H1 (cell line): ENCODE measurements around the gene RNF113B. TPM values are rescaled to one million over a fixed set of nuclear protein-coding genes. Genes with fewer than 3 reads are reported as not detected.

Experiments used
- CTCF ChIA-PET: fragments of 300-600 bp; sonication (Branson Sonifier 250); formaldehyde crosslinking; loops from one replicate; lab custom pipeline; 2021; ENCODE audit not compliant: partially characterized antibody; lab: Charles Lee
- POLR2A ChIA-PET: fragments of 300-600 bp; sonication (Branson Sonifier 250); formaldehyde crosslinking; loops from one replicate; lab custom pipeline; 2021; ENCODE audit warnings: inconsistent platforms; ENCODE audit not compliant: partially characterized antibody; lab: Charles Lee
- DNase-seq, 2 experiments: peaks; one replicate each; pipeline versions ENCODE4 v3.0.0 to v3.0.0-alpha.2; 2010 to 2022; ENCODE audit warnings: low spot score in 2 of 2, low read depth in 1 of 2, mixed read lengths in 1 of 2
- FAIRE-seq: peaks from 2 replicates; lab custom pipeline; 2011; peaks lifted over from hg19 to GRCh38; lab: Jason Lieb, UNC
- H2AFZ ChIP-seq: 2 replicates; pipeline ENCODE4 v1.8.1; 2012; ENCODE audit warnings: low read length, inconsistent platforms
- H2AK5ac ChIP-seq: 2 replicates; pipeline ENCODE4 v1.6.1; 2013; ENCODE audit warnings: low read depth, low read length
- H2BK120ac ChIP-seq: replicated peaks from 2 replicates; pipeline ENCODE3; 2013; ENCODE audit warnings: low read depth, low read length, inconsistent platforms
- H2BK12ac ChIP-seq: 2 replicates; pipeline ENCODE4 v1.6.1; 2013; ENCODE audit warnings: low read depth, low read length
- H2BK15ac ChIP-seq: 2 replicates; pipeline ENCODE4 v1.6.1; 2013; ENCODE audit warnings: low read length
- H2BK20ac ChIP-seq: 2 replicates; pipeline ENCODE4 v1.6.1; 2013; ENCODE audit warnings: low read length
- H2BK5ac ChIP-seq: 2 replicates; pipeline ENCODE4 v1.6.1; 2013; ENCODE audit warnings: low read depth, low read length
- H3K14ac ChIP-seq: 2 replicates; pipeline ENCODE4 v1.6.1; 2013; ENCODE audit warnings: inconsistent platforms; ENCODE audit not compliant: insufficient read length
- H3K18ac ChIP-seq: 2 replicates; pipeline ENCODE4 v1.6.1; 2013; ENCODE audit warnings: low read length; ENCODE audit errors: extremely low read depth
- H3K23ac ChIP-seq: 2 replicates; pipeline ENCODE4 v1.6.1; 2013; ENCODE audit warnings: inconsistent platforms; ENCODE audit not compliant: insufficient read length
- H3K23me2 ChIP-seq: 2 replicates; pipeline ENCODE4 v1.6.1; 2013; ENCODE audit warnings: low read depth, low read length
- H3K27ac ChIP-seq: 2 replicates; pipeline ENCODE4 v1.6.1; 2011; ENCODE audit warnings: low read depth, low read length, inconsistent platforms
- H3K27me3 ChIP-seq, 4 experiments: replicated peaks in 1 of 4; 1 replicate in 1 of 4; 2 replicates in 3 of 4; pipeline versions ENCODE4 v1.6.1 to v1.8.1; 2011 to 2013; ENCODE audit warnings: low read length in 3 of 4, mild to moderate bottlenecking in 3 of 4, inconsistent platforms in 2 of 4, mixed read lengths in 2 of 4, moderate library complexity in 1 of 4; ENCODE audit not compliant: control insufficient read depth in 3 of 4, insufficient read depth in 3 of 4; ENCODE audit errors: extremely low read depth in 1 of 4
- H3K36me3 ChIP-seq, 4 experiments: 2 replicates each; pipeline versions ENCODE4 v1.6.1 to v1.8.1; 2011 to 2013; ENCODE audit warnings: mild to moderate bottlenecking in 4 of 4, low read length in 3 of 4, moderate library complexity in 2 of 4, control low read depth in 1 of 4, inconsistent platforms in 1 of 4; ENCODE audit not compliant: insufficient read depth in 4 of 4, control insufficient read depth in 2 of 4
- H3K4ac ChIP-seq: replicated peaks from 2 replicates; pipeline ENCODE3; 2013; ENCODE audit warnings: low read length, low read depth, mixed read lengths, inconsistent platforms; ENCODE audit not compliant: insufficient read length
- H3K4me1 ChIP-seq, 4 experiments: replicated peaks in 1 of 4; 1 replicate in 1 of 4; 2 replicates in 3 of 4; pipeline versions ENCODE4 v1.6.1 to v1.8.1; 2011 to 2013; ENCODE audit warnings: low read length in 3 of 4, inconsistent platforms in 2 of 4, mixed read lengths in 1 of 4; ENCODE audit not compliant: insufficient read depth in 4 of 4, control insufficient read depth in 3 of 4
- H3K4me2 ChIP-seq, 2 experiments: 2 replicates each; pipeline versions ENCODE4 v1.6.1 to v1.8.1; 2011 to 2013; ENCODE audit warnings: low read depth in 2 of 2, low read length in 2 of 2, control low read depth in 1 of 2, inconsistent platforms in 1 of 2, mild to moderate bottlenecking in 1 of 2; ENCODE audit not compliant: insufficient read depth in 1 of 2
- H3K4me3 ChIP-seq, 4 experiments: fragments of 200-600, 300-600 bp in 1 of 4; sonication (generic), shearing (Covaris generic), sonication (Bioruptor Twin) in 1 of 4; 2 replicates each; pipeline versions ENCODE4 v1.5.1 to v1.8.1; 2011 to 2016; ENCODE audit warnings: low read length in 4 of 4, low read depth in 3 of 4, control low read depth in 2 of 4, inconsistent platforms in 2 of 4, mild to moderate bottlenecking in 2 of 4, mixed read lengths in 1 of 4, moderate library complexity in 1 of 4; ENCODE audit not compliant: insufficient read depth in 2 of 4; ENCODE audit errors: extremely low read depth in 1 of 4
- H3K56ac ChIP-seq: replicated peaks from 2 replicates; pipeline ENCODE3; 2013; ENCODE audit warnings: low read depth, mild to moderate bottlenecking, mixed read lengths, low read length, inconsistent platforms; ENCODE audit not compliant: insufficient read length
- H3K79me1 ChIP-seq: 2 replicates; pipeline ENCODE4 v1.6.1; 2013; ENCODE audit warnings: low read depth, low read length, control low read depth
- H3K79me2 ChIP-seq, 2 experiments: 2 replicates each; pipeline versions ENCODE4 v1.6.1 to v1.8.1; 2012 to 2013; ENCODE audit warnings: low read length in 2 of 2, mild to moderate bottlenecking in 2 of 2, inconsistent platforms in 1 of 2; ENCODE audit not compliant: insufficient read depth in 2 of 2, control insufficient read depth in 1 of 2
- H3K9ac ChIP-seq, 4 experiments: replicated peaks in 1 of 4; 1 replicate in 1 of 4; 2 replicates in 3 of 4; pipeline versions ENCODE4 v1.6.1 to v1.8.1; 2011 to 2013; ENCODE audit warnings: low read depth in 3 of 4, low read length in 3 of 4, control low read depth in 2 of 4, mild to moderate bottlenecking in 2 of 4, moderate library complexity in 2 of 4, inconsistent platforms in 1 of 4; ENCODE audit errors: extremely low read depth in 1 of 4
- H3K9me3 ChIP-seq, 2 experiments: 2 replicates each; pipeline versions ENCODE4 v1.6.1 to v1.8.1; 2012 to 2013; ENCODE audit warnings: mild to moderate bottlenecking in 2 of 2, moderate library complexity in 2 of 2, control low read depth in 1 of 2, inconsistent platforms in 1 of 2, low read depth in 1 of 2, low read length in 1 of 2, mixed read lengths in 1 of 2; ENCODE audit not compliant: insufficient read depth in 2 of 2
- H4K20me1 ChIP-seq, 2 experiments: replicated peaks in 1 of 2; 2 replicates each; pipeline versions ENCODE3 to v1.8.1; 2011 to 2013; ENCODE audit warnings: inconsistent platforms in 2 of 2, low read length in 2 of 2, mild to moderate bottlenecking in 1 of 2; ENCODE audit not compliant: insufficient read depth in 2 of 2, control insufficient read depth in 1 of 2
- H4K5ac ChIP-seq: 2 replicates; pipeline ENCODE4 v1.6.1; 2013; ENCODE audit warnings: low read length, low read depth, mixed read lengths, inconsistent platforms; ENCODE audit not compliant: insufficient read length
- H4K8ac ChIP-seq: 2 replicates; pipeline ENCODE4 v1.8.0; 2013; ENCODE audit warnings: mild to moderate bottlenecking, moderate library complexity, low read length, inconsistent platforms; ENCODE audit not compliant: insufficient read depth; ENCODE audit errors: extremely low read depth
- H4K91ac ChIP-seq: replicated peaks from 2 replicates; pipeline ENCODE3; 2013; ENCODE audit warnings: low read length, mixed read lengths, inconsistent platforms; ENCODE audit not compliant: insufficient read length
- WGBS, 2 experiments: shearing (Covaris generic) in 1 of 2; methylation state at CpG; one replicate each; pipeline versions ENCODE4 v1.1.6 to v1.1.7; 2013 to 2015; ENCODE audit warnings: low lambda C conversion rate in 2 of 2, mixed read lengths in 2 of 2, inconsistent platforms in 1 of 2, low coverage in 1 of 2, missing lambda C conversion rate in 1 of 2; ENCODE audit not compliant: insufficient replicate concordance in 2 of 2, insufficient coverage in 1 of 2, insufficient read length in 1 of 2; ENCODE audit errors: extremely low coverage in 1 of 2, missing lambda C conversion rate in 1 of 2; 5-methylcytosine and 5-hydroxymethylcytosine counted together
- polyA plus RNA-seq, 7 experiments: library from polyadenylated mRNA; depleted of rRNA in 3 of 7; stranded (reverse) in 5 of 7; unstranded in 2 of 7; fragments of >200 nt in 5 of 7; fragments of 200-250 nt in 2 of 7; gene quantifications; 1 replicate in 5 of 7; 2 replicates in 1 of 7; 4 replicates in 1 of 7; pipeline versions ENCODE4 v1.2.1 to v1.2.3, GENCODE V29; 2011 to 2013; ENCODE audit warnings: missing spikeins in 2 of 7, mixed read lengths in 2 of 7
- total RNA-seq: library from RNA; stranded (reverse); fragmentation: NEBNext Ultra II Directional; extraction: Animal tissue kit (Norgen Biotek cat#: 25700); gene quantifications from 2 replicates; pipeline ENCODE4 v1.2.1, GENCODE V29; 2021

RNF113B gene
- total and polyA plus RNA-seq, 2 of the 8 experiments (the other 6 are each of a cell fraction or from before 2014, with no cell fraction given): not detected

- no peak overlapping the region for H4K5ac ChIP-seq
- H3K27me3 ChIP-seq: no peaks in the 10 kb centered on the region
- H3K4me2 ChIP-seq: no peak overlapping the region
- no peak overlapping the region for H3K9ac ChIP-seq
- H4K91ac ChIP-seq: no peak overlapping the region
- DNase-seq (no peak), FAIRE-seq (no peak)
- no peak overlapping the region for H2BK5ac ChIP-seq
- peaks cover 0 to 75% of the 10 kb centered on the region in 2 experiments; a peak in 2 of 4 replicates for H3K79me2 ChIP-seq
- H3K14ac ChIP-seq: no peak overlapping the region
- no peak overlapping the region for H2AK5ac ChIP-seq
- H3K9me3 ChIP-seq: no peaks in the 10 kb centered on the region
- no peak overlapping the region for H4K8ac ChIP-seq
- ChIA-PET POLR2A (no interaction called here), CTCF (interaction anchor here (0.9 to 2.2 kb wide), 2 partner anchors 12 to 59 kb away, joined by 3 to 4 read pairs; no protein-coding TSS in a partner anchor)
- H2BK20ac ChIP-seq: no peak overlapping the region
- H4K20me1 ChIP-seq: peaks cover 0 to 1% of the 10 kb centered on the region in 2 experiments
- no peak overlapping the region for H2BK15ac ChIP-seq
- WGBS, 2 experiments: 94% methylated on average over 7 of the region's 7 CpGs; no CpG with 5 or more reads in 1 of the 2 experiments
- peaks cover 0 to 4% (median 1%) of the 10 kb centered on the region in 4 experiments; a peak in 1 of 7 replicates for H3K4me1 ChIP-seq
- H2AFZ ChIP-seq: no peak overlapping the region
- H3K27ac ChIP-seq: no peak overlapping the region
- no peak overlapping the region for H2BK12ac ChIP-seq
- no peak overlapping the region for H3K4me3 ChIP-seq
- no peak overlapping the region for H2BK120ac ChIP-seq
- H3K36me3 ChIP-seq: no peaks in the 10 kb centered on the region
- H3K23ac ChIP-seq: no peak overlapping the region
- no peaks in the 10 kb centered on the region for H3K23me2 ChIP-seq
- no peak overlapping the region for H3K4ac ChIP-seq
- H3K79me1 ChIP-seq: peaks cover 8% of the 10 kb centered on the region; the same call in 1 of the 2 replicates
- no peak overlapping the region for H3K18ac ChIP-seq
- H3K56ac ChIP-seq: no peak overlapping the region
These were observed 10.8 kb upstream of the RNF113B start for GRCh38 chr13:98187965-98188261.
